GM18517 (cell line): ENCODE data around the gene MORC3.

ENCODE experiments used
- ATAC-seq: cut with Tn5 transposase; IDR thresholded peaks from one replicate; pipeline ENCODE4 v1.9.1; 2021; ENCODE audit warnings: mild to moderate bottlenecking, moderate library complexity; ENCODE audit not compliant: unreplicated experiment

The MORC3 gene

GRCh38 chr21:36419996-36420395 is 100.0 kb downstream of the MORC3 start:
- no peak for ATAC-seq

DNA sequence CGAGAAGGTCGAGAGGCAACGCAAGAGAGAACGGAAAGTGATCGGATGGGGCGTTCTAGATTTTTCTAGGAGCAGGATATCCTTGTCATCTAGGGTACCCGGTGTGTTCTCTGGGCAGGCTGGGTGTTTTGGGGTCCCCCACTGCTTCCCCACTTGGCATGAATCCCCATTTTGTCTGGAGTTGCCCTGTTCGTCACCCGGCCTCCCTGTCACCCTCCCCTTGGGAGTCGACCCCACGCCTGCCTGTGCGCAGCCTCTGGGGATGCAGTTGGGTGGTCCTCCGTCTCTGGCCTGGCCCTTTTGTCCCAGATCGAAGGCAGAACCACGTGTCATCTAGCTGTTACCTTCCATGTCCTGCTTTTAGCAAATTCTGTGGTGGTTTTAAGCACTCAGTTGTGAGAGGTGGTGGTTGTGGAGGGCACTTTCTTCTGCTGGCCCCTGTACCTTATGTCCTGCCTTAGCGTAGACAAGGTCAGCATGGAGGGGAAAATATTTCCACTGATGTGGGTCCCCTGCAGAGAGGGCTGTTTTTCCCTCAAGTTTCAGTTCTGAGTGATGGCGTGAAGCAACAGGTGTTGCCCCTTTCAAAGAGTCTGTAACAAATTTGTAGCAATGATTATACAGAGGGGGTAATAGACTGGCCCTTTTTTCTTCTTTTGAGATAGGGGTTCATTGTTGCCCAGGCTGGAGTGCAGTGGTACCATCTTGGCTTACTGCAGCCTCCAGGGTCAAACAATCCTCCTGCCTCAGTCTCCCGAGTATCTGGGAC is 100.8 kb downstream of the MORC3 start:
- ATAC-seq: no peak

DNA sequence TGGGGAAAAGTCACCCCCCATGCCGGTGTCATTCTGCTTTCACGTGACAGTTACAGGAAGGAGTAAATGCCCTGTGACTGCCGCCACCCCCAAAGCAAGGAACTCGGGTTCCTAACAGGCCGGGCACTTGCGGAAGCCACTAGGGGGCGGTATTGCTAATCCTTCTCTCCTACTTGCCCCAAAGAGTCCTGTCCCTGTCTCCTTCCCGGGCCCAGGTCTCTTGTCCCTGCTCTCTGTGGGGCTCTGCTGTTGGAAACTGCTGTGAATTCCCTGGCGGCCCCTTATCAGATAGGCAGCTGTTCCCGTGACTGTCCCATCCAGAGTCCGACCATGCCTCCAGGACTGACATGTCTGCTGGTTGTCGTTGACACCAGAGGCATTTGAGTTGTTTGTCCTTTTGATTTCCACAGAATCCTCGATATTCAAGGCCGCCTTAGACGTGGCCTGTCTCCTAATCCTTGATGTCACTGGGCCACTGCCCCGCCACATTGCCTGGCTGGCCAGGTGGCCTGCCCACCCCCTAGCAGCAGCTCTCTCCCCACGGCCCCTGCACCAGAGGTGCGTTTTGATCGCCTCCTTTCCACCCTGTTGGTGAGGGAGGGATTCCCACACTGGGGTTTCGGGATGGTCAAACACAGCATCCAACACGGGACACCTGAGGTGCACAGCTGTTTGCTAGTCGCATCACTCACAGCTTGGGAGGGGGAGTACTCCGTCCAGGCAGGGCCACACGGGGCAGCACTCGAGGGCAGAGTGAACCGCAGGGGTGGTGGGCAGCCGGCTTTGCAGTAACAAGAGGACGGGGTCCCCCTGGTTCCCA is 102.5 kb downstream of the MORC3 start:
- ATAC-seq: no peak

- ATAC-seq: no peak
Observed at GRCh38 chr21:36423771-36424433, 103.9 kb downstream of the MORC3 start.

DNA sequence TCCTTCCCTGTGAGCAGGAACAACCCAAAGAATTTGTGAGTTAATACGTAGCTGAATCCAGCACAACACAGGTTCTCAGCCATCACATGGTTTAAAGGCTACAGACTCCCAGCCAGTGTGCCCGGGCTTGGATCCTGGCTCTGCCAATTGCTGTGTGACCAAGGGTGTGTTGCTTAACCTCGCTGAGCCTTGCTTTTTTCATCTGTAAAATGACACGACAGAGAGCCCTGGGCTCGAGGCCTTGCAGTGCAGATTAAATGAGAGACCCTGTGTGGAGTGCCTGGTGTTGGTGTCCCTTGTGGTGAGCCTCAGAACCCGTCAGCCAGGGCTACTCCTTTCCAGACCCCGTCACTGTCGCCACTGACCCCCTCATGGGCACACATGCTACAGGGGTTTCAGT is 104.6 kb downstream of the MORC3 start:
- no peak for ATAC-seq

DNA sequence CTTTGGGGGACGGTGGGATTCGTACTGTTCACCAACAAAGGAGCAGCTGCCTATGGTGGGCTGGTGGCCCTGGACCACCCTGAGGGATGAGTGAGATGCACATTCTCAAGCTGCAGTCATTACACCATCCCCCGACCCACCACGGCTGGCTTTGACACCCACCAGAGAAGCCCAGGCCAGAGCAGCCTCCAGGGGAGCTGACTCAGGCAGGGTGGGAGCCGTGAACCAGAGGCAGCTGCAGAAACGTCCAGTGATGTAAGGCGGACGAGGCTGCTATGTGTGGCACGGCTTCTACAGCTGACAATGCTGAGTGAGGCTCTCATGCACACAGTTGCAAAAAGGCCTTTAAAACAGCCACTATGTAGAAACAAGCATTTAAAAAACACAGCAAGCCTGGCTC is 105.3 kb downstream of the MORC3 start:
- ATAC-seq: no peak
